DMS153 (cell line): Measurements from ENCODE around the gene C14orf132.

Experiments
- DNase-seq: peaks from one replicate; lab custom pipeline; 2025; lab: John Stamatoyannopoulos, UW

Gene C14orf132

GRCh38 chr14:96083667-96084320 lies 44.6 kb downstream of the C14orf132 start:
- peak; percentile 89 for DNase-seq

GRCh38 chr14:96084796-96085195 lies 45.6 kb downstream of the C14orf132 start:
- no peak for DNase-seq

GRCh38 chr14:96085369-96085768 lies 46.2 kb downstream of the C14orf132 start:
- no peak for DNase-seq

GRCh38 chr14:96086032-96086431 lies 46.9 kb downstream of the C14orf132 start:
- no peak for DNase-seq

GRCh38 chr14:96086574-96087077 lies 47.5 kb downstream of the C14orf132 start:
- DNase-seq: no peak

- DNase-seq: no peak
Observed at GRCh38 chr14:96088074-96088473, 48.9 kb downstream of the C14orf132 start.

GRCh38 chr14:96088481-96088880 lies 49.3 kb downstream of the C14orf132 start:
- DNase-seq: no peak

- no peak for DNase-seq
Observed at GRCh38 chr14:96088911-96089310, 49.7 kb downstream of the C14orf132 start.

- DNase-seq: no peak
Observed at GRCh38 chr14:96089401-96089800, 50.2 kb downstream of the C14orf132 start.

GRCh38 chr14:96090441-96091148 lies 51.4 kb downstream of the C14orf132 start:
- DNase-seq: peak; percentile 91

- DNase-seq: peak; percentile 15
Observed at GRCh38 chr14:96091149-96091693, 52.1 kb downstream of the C14orf132 start.

- no peak for DNase-seq
Observed at GRCh38 chr14:96091941-96092411, 52.8 kb downstream of the C14orf132 start.

GRCh38 chr14:96092936-96093335 lies 53.8 kb downstream of the C14orf132 start:
- DNase-seq: no peak

- no peak for DNase-seq
Observed at GRCh38 chr14:96094211-96094610, 55.0 kb downstream of the C14orf132 start.

GRCh38 chr14:96094656-96095055 lies 55.5 kb downstream of the C14orf132 start:
- DNase-seq: no peak

GRCh38 chr14:96095058-96095457 lies 55.9 kb downstream of the C14orf132 start:
- DNase-seq: no peak

- peak; percentile 93 for DNase-seq
Observed at GRCh38 chr14:96095581-96096476, 56.7 kb downstream of the C14orf132 start.

- no peak for DNase-seq
Observed at GRCh38 chr14:96096639-96097610, 57.8 kb downstream of the C14orf132 start.

- DNase-seq: no peak
Observed at GRCh38 chr14:96097752-96098151, 58.6 kb downstream of the C14orf132 start.

- DNase-seq: peak; percentile 81
Observed at GRCh38 chr14:96098309-96098998, 59.3 kb downstream of the C14orf132 start.
